Cardiac muscle cell (in vitro differentiated cells and primary cell): Measurements from ENCODE around the gene IGFN1. TPM values are rescaled to one million over a fixed set of nuclear protein-coding genes. Genes with fewer than 3 reads are reported as not detected.
"Not testable (repeated sequence)": the region's sequence is repeated elsewhere in the genome, so short reads cannot be mapped to it uniquely, and the experiment has no call there.

Source experiments
- DNase-seq, 2 donors: peaks; one replicate each; pipeline versions ENCODE4 v3.0.0 to v3.0.0-alpha.2; 2010 to 2017; ENCODE audit warnings: low read depth in 1 of 2, low spot score in 1 of 2
- H3K27ac ChIP-seq: fragments of 200-600 bp; sonication (generic); 2 replicates; pipeline ENCODE4 v1.5.1; 2016
- H3K27me3 ChIP-seq: fragments of 200-600 bp; sonication (generic); 2 replicates; pipeline ENCODE4 v1.6.0; 2016; ENCODE audit warnings: control low read depth
- H3K36me3 ChIP-seq: fragments of 200-600 bp; sonication (generic); 2 replicates; pipeline ENCODE4 v1.5.1; 2016; ENCODE audit warnings: control low read depth
- H3K4me1 ChIP-seq: fragments of 200-600 bp; sonication (generic); 2 replicates; pipeline ENCODE4 v1.8.1; 2017; ENCODE audit warnings: low read depth, mild to moderate bottlenecking, mixed run types
- H3K4me3 ChIP-seq: fragments of 200-600 bp; sonication (generic); 2 replicates; pipeline ENCODE4 v1.5.1; 2016; ENCODE audit warnings: mild to moderate bottlenecking
- H3K9me3 ChIP-seq: fragments of 200-600 bp; sonication (generic); 2 replicates; pipeline ENCODE4 v1.5.1; 2017; ENCODE audit warnings: low read depth, mild to moderate bottlenecking, control low read depth
- polyA plus RNA-seq: library from polyadenylated mRNA; unstranded; fragments of >200 nt; fragmentation: Nextera tagmentation; extraction: Ambion mirVana; gene quantifications from 2 replicates; pipeline ENCODE4 v1.2.1, GENCODE V29; 2016
- total RNA-seq: library from RNA; depleted of rRNA; stranded (reverse); fragments of >200 nt; gene quantifications from 2 replicates; pipeline ENCODE4 v1.2.3, GENCODE V29; 2016
- TF ChIP-seq, protein P1 (sequence below): IDR thresholded peaks from 2 replicates; pipeline ENCODE4 v1.5.1; 2012; ENCODE audit warnings: low read depth, mild to moderate bottlenecking, low read length

Gene IGFN1
- total and polyA plus RNA-seq, 2 experiments from 2014 or later = not detected

GRCh38 chr1:201252944-201253371 lies 62.3 kb downstream of the IGFN1 start:
- TF ChIP-seq, protein P1, sequence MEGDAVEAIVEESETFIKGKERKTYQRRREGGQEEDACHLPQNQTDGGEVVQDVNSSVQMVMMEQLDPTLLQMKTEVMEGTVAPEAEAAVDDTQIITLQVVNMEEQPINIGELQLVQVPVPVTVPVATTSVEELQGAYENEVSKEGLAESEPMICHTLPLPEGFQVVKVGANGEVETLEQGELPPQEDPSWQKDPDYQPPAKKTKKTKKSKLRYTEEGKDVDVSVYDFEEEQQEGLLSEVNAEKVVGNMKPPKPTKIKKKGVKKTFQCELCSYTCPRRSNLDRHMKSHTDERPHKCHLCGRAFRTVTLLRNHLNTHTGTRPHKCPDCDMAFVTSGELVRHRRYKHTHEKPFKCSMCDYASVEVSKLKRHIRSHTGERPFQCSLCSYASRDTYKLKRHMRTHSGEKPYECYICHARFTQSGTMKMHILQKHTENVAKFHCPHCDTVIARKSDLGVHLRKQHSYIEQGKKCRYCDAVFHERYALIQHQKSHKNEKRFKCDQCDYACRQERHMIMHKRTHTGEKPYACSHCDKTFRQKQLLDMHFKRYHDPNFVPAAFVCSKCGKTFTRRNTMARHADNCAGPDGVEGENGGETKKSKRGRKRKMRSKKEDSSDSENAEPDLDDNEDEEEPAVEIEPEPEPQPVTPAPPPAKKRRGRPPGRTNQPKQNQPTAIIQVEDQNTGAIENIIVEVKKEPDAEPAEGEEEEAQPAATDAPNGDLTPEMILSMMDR = no peak
- no peaks in the 10 kb centered on the region for H3K27me3 ChIP-seq
- no peak overlapping the region for H3K27ac ChIP-seq
- no peak overlapping the region for H3K4me3 ChIP-seq
- H3K9me3 ChIP-seq = no peaks in the 10 kb centered on the region
- H3K4me1 ChIP-seq = no peaks in the 10 kb centered on the region
- no peaks in the 10 kb centered on the region for H3K36me3 ChIP-seq
- DNase-seq = no peak

DNA sequence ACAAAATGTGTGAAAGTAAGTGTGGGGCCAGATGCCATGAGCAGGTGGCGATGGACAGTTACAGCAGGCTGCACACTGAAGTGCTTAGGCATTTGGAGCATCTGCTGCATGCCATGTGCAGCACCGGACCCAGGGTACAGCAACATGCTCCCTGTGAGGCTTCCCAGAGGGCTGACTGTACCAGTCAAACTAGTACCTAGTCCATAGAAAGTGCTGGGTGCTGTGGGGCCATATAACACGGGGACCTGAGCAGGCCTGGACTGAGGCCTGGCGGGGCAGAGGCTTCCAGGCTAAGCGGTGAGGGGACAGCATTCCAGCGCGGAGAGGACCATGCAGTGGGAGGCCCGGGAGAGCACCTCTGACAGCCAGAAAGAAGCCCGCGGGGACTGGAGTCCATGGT lies 62.8 kb downstream of the IGFN1 start:
- TF ChIP-seq, protein P1 = no peak
- no peaks in the 10 kb centered on the region for H3K36me3 ChIP-seq

DNA sequence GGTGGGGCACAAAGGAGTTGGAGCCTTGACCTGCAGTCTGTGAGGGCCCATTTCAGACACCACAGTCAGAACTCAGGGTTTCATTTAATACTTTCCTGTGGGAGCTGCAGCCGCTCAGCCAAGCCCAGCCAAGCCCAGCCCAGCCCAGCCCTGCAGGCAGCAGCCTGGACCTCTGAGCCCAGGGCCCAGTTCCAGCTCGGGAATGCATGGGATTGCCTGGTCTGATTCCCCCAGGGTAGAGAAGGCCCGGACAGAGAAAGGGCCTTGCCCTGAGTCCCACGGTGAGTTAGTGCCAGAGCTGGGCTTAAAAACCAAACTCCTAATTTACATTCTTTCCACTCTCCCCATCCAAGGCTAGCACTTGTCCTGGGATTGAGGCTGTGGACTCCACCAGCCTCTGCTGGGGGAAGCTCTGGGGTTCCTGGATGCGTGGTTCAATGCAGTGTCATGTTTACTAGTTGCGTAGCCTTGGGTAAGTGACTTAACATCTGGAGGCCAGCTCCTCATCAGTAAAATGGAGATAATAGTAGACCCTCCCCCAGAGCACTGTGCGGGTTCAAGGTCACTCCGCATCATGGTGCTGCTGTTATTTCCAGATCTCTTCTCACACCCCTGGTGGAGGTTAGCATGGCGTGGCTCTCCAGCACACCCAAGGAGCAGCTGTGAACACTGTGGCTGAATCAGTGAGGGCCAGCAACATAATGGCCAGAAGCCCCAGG lies 63.4 kb downstream of the IGFN1 start:
- H3K4me3 ChIP-seq = no peak overlapping the region
- no peak for DNase-seq
- H3K27ac ChIP-seq = no peak overlapping the region
- H3K9me3 ChIP-seq = no peaks in the 10 kb centered on the region
- no peaks in the 10 kb centered on the region for H3K4me1 ChIP-seq
- H3K27me3 ChIP-seq = peaks cover 2% of the 10 kb centered on the region
- no peaks in the 10 kb centered on the region for H3K36me3 ChIP-seq
- TF ChIP-seq, protein P1 = no peak

More for the DNA sequence above, 62.8 kb downstream of the IGFN1 start:
- DNase-seq = no peak
- no peak overlapping the region for H3K4me3 ChIP-seq
- no peaks in the 10 kb centered on the region for H3K9me3 ChIP-seq
- no peaks in the 10 kb centered on the region for H3K27me3 ChIP-seq
- no peaks in the 10 kb centered on the region for H3K4me1 ChIP-seq
- H3K27ac ChIP-seq = no peak overlapping the region

GRCh38 chr1:201254625-201255478 lies 64.2 kb downstream of the IGFN1 start:
- Histone ChIP-seq H3K4me1 (no peaks in the 10 kb centered on the region), H3K4me3 (no peak overlapping the region), H3K27ac (no peak overlapping the region), H3K36me3 (no peaks in the 10 kb centered on the region), H3K9me3 (no peaks in the 10 kb centered on the region), H3K27me3 (peaks cover 10% of the 10 kb centered on the region)
- peak; percentile 50 to 72 for DNase-seq
- TF ChIP-seq, protein P1 = peak; percentile 95

GRCh38 chr1:201255479-201256362 lies 65.1 kb downstream of the IGFN1 start:
- H3K27me3 ChIP-seq = peaks cover 19% of the 10 kb centered on the region
- no peak overlapping the region for H3K27ac ChIP-seq
- no peak overlapping the region for H3K4me3 ChIP-seq
- H3K9me3 ChIP-seq = no peaks in the 10 kb centered on the region
- no peaks in the 10 kb centered on the region for H3K36me3 ChIP-seq
- TF ChIP-seq, protein P1 = no peak
- DNase-seq = no peak
- no peaks in the 10 kb centered on the region for H3K4me1 ChIP-seq

DNA sequence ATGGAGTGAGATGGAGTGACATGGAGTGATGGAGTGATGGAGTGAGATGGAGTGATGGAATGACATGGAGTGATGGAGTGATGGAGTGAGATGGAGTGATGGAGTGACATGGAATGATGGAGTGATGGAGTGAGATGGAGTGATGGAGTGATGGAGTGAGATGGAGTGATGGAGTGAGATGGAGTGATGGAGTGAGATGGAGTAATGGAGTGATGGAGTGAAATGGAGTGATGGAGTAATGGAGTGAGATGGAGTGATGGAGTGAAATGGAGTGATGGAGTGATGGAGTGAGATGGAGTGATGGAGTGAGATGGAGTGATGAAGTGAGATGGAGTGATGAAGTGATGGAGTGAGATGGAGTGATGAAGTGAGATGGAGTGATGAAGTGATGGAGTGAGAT lies 67.5 kb downstream of the IGFN1 start:
- not testable (repeated sequence) for H3K4me1 ChIP-seq, DNase-seq

More for the DNA sequence above, 67.5 kb downstream of the IGFN1 start:
- not testable (repeated sequence) for H3K9me3 ChIP-seq, H3K27ac ChIP-seq, H3K36me3 ChIP-seq, H3K4me3 ChIP-seq
- H3K27me3 ChIP-seq = peaks cover 26% of the 10 kb centered on the region
